ENCODE data around the gene PLA2G4E.
A peak's percentile ranks its signal among the peaks of the same experiment; 100 is the strongest.

PLA2G4E gene

DNA sequence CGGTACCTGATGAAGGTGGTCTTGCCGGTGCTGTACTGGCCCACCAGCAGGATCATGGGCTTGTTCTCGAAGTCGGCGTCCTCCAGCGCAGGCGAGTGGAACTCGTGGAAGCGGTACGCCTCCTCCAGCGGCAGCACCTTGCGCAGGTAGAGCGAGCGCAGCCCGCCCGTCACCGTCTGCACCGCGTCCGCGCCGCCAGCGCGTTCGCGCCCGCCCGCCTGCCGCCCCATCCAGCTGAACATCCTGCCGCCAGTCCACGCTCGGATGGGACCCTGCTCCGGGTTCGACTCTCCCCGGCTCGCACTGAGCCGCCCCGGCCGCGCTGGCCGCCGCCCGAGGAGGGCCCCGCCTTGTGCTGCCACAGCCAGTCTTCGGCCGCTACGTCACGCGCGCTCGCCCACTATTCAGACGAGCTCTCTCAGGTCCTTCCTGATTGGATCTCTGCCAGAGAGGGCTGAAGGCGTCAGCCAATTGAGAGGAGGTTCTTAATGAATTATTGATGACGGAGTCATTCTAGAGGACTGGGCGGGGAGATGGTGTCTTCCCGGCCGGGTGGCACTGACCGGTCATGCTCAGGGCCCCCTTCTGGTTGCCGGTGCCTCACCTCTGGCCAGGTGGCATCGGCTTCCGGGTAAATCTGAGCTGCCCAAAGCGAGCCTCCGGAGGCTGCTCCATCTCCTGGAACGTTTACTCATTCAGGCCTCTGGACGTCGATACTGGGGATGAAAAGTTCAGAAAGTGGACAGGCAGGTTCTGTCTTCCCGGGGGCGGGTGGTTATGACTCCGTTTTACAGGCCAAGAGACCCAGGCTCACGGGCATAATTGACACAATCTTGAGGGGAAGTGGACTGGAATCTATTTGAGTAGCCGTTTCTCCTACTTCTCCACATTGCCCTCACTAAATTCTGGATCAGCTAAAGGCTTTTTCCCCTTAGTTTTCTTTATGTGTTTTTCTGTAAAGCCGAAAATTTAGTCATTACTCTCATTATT, 48.3 kb downstream of the PLA2G4E start, which contains the start of gene EHD4:
Gene EHD4 (minus strand): TSS at position 305 of the 990 bp plus-strand sequence. CDS start 63 bp downstream, at position 242.
- in situ Hi-C loops (cut with MboI; ENCODE audit: low sequenced_read_pairs, unreplicated experiment): no loop called here
- DNase-seq (ENCODE audit: low spot score): peak; percentile 96
- peak; percentile 19 for TF ChIP-seq CTCF (IDR thresholded peaks at IDR 0.05; ENCODE audit: borderline replicate concordance, control extremely low read depth, extremely low read depth, insufficient read depth, missing control alignments)

- no peak for TF ChIP-seq CTCF (IDR thresholded peaks at IDR 0.05; ENCODE audit: borderline replicate concordance, control extremely low read depth, extremely low read depth, insufficient read depth, missing control alignments)
- in situ Hi-C loops (cut with MboI; ENCODE audit: low sequenced_read_pairs, unreplicated experiment): no loop called here
- DNase-seq (ENCODE audit: low spot score): peak; percentile 60
Observed at GRCh38 chr15:41971895-41972252, 49.0 kb downstream of the PLA2G4E start.

- TF ChIP-seq CTCF (IDR thresholded peaks at IDR 0.05; ENCODE audit: borderline replicate concordance, control extremely low read depth, extremely low read depth, insufficient read depth, missing control alignments): no peak
- in situ Hi-C loops (cut with MboI; ENCODE audit: low sequenced_read_pairs, unreplicated experiment): no loop called here
- peak; percentile 83 for DNase-seq (ENCODE audit: low spot score)
Observed at GRCh38 chr15:41971089-41971894, 49.5 kb downstream of the PLA2G4E start.

GRCh38 chr15:41970456-41970855, 50.4 kb downstream of the PLA2G4E start:
- no peak for TF ChIP-seq CTCF (IDR thresholded peaks at IDR 0.05; ENCODE audit: borderline replicate concordance, control extremely low read depth, extremely low read depth, insufficient read depth, missing control alignments)
- DNase-seq (ENCODE audit: low spot score): no peak
- in situ Hi-C loops (cut with MboI; ENCODE audit: low sequenced_read_pairs, unreplicated experiment): no loop called here

GRCh38 chr15:41969851-41970431, 50.9 kb downstream of the PLA2G4E start:
- TF ChIP-seq CTCF (IDR thresholded peaks at IDR 0.05; ENCODE audit: borderline replicate concordance, control extremely low read depth, extremely low read depth, insufficient read depth, missing control alignments): no peak
- in situ Hi-C loops (cut with MboI; ENCODE audit: low sequenced_read_pairs, unreplicated experiment): no loop called here
- no peak for DNase-seq (ENCODE audit: low spot score)

GRCh38 chr15:41968701-41969100, 52.1 kb downstream of the PLA2G4E start:
- no peak for DNase-seq (ENCODE audit: low spot score)
- no peak for TF ChIP-seq CTCF (IDR thresholded peaks at IDR 0.05; ENCODE audit: borderline replicate concordance, control extremely low read depth, extremely low read depth, insufficient read depth, missing control alignments)
- in situ Hi-C loops (cut with MboI; ENCODE audit: low sequenced_read_pairs, unreplicated experiment): no loop called here

Measured in GM13976 (cell line).